GM23338 (cell line): ENCODE results near the gene KRTAP10-12. TPM values are rescaled to one million over a fixed set of nuclear protein-coding genes. Genes with fewer than 3 reads are reported as not detected.

Experiments used
- ATAC-seq: fragments of 200-7000 bp; cut with Tn5 transposase; 3 replicates; pipeline ENCODE4 v1.9.1; 2020
- DNase-seq: peaks from one replicate; pipeline ENCODE4 v3.0.0-alpha.2; 2015; ENCODE audit warnings: low spot score
- H2AFZ ChIP-seq: fragments of 200-600 bp; sonication (generic); 2 replicates; pipeline ENCODE4 v1.8.0; 2016; ENCODE audit warnings: antibody characterized with exemption, mild to moderate bottlenecking, moderate library complexity
- H3F3A ChIP-seq: fragments of 200-600 bp; sonication (generic); replicated peaks from 2 replicates; pipeline ENCODE4 v1.8.0; 2017; ENCODE audit warnings: antibody characterized with exemption, mixed run types, low read depth
- H3K27ac ChIP-seq: fragments of 200-600 bp; sonication (generic); 2 replicates; pipeline ENCODE4 v1.6.1; 2016; ENCODE audit warnings: low read depth
- H3K27me3 ChIP-seq: fragments of 200-600 bp; sonication (generic); 2 replicates; pipeline ENCODE4 v1.8.0; 2016; ENCODE audit warnings: mild to moderate bottlenecking, mixed run types, moderate library complexity; ENCODE audit not compliant: insufficient read depth
- H3K36me3 ChIP-seq: fragments of 200-600 bp; sonication (generic); 2 replicates; pipeline ENCODE4 v1.8.0; 2016; ENCODE audit warnings: mild to moderate bottlenecking; ENCODE audit not compliant: insufficient read depth
- H3K4me1 ChIP-seq: fragments of 200-600 bp; sonication (generic); 2 replicates; pipeline ENCODE4 v1.8.0; 2016; ENCODE audit warnings: mild to moderate bottlenecking, moderate library complexity; ENCODE audit not compliant: insufficient read depth
- H3K4me2 ChIP-seq: fragments of 200-600 bp; sonication (generic); 2 replicates; pipeline ENCODE4 v1.7.1; 2017; ENCODE audit warnings: mixed run types
- H3K4me3 ChIP-seq: fragments of 200-600 bp; sonication (generic); 2 replicates; pipeline ENCODE4 v1.6.1; 2016; ENCODE audit warnings: mixed run types
- H3K79me2 ChIP-seq: fragments of 200-600 bp; sonication (generic); replicated peaks from 2 replicates; pipeline ENCODE4 v1.8.0; 2017; ENCODE audit warnings: mild to moderate bottlenecking; ENCODE audit not compliant: insufficient read depth
- H3K9me2 ChIP-seq: fragments of 200-600 bp; sonication (generic); 2 replicates; pipeline ENCODE4 v1.8.0; 2017; ENCODE audit not compliant: insufficient read depth
- H4K20me1 ChIP-seq: fragments of 200-600 bp; sonication (generic); replicated peaks from 2 replicates; pipeline ENCODE4 v1.8.0; 2017; ENCODE audit warnings: mild to moderate bottlenecking; ENCODE audit not compliant: insufficient read depth
- H3K27ac Mint-ChIP-seq: 2 replicates; pipeline ENCODE4 v1.8.0; 2020; ENCODE audit warnings: inconsistent platforms, mild to moderate bottlenecking, moderate library complexity, mixed read lengths
- H3K27me3 Mint-ChIP-seq: 3 replicates; pipeline ENCODE4 v1.8.0; 2022; ENCODE audit warnings: low read depth, mild to moderate bottlenecking, moderate library complexity, mixed read lengths, inconsistent platforms; ENCODE audit not compliant: insufficient read depth, poor library complexity
- H3K36me3 Mint-ChIP-seq: 3 replicates; pipeline ENCODE4 v1.8.0; 2021; ENCODE audit warnings: low read depth, mild to moderate bottlenecking, inconsistent platforms, moderate library complexity, mixed read lengths
- H3K4me1 Mint-ChIP-seq: 3 replicates; pipeline ENCODE4 v1.8.0; 2020; ENCODE audit warnings: mild to moderate bottlenecking, inconsistent platforms, mixed read lengths
- H3K4me3 Mint-ChIP-seq: 3 replicates; pipeline ENCODE4 v1.8.0; 2021; ENCODE audit warnings: moderate library complexity, mild to moderate bottlenecking, inconsistent platforms, mixed read lengths
- H3K9me3 Mint-ChIP-seq: 3 replicates; pipeline ENCODE4 v1.8.0; 2020; ENCODE audit warnings: moderate library complexity, mild to moderate bottlenecking, inconsistent platforms, mixed read lengths
- CREB1 ChIP-seq: fragments of 250-450 bp; sonication (Bioruptor Pico); IDR thresholded peaks from 2 replicates; pipeline ENCODE4 v1.5.0; 2020; ENCODE audit warnings: low read depth, mild to moderate bottlenecking, moderate library complexity
- EZH2 ChIP-seq: fragments of 200-600 bp; sonication (generic); IDR thresholded peaks from one replicate; pipeline ENCODE4 v1.8.0; 2017; ENCODE audit warnings: antibody characterized with exemption, mild to moderate bottlenecking, low read depth; ENCODE audit not compliant: unreplicated experiment
- EZH2phosphoT487 ChIP-seq: fragments of 200-600 bp; sonication (generic); IDR thresholded peaks from one replicate; pipeline ENCODE4 v1.8.1; 2018; ENCODE audit warnings: antibody characterized with exemption; ENCODE audit not compliant: unreplicated experiment
- JUNB ChIP-seq: IDR thresholded peaks from one replicate; pipeline ENCODE4 v1.6.1; 2016; ENCODE audit warnings: antibody characterized with exemption; ENCODE audit not compliant: unreplicated experiment
- NANOG ChIP-seq: IDR thresholded peaks from 2 replicates; pipeline ENCODE4 v1.6.1; 2016; ENCODE audit warnings: antibody characterized with exemption, borderline replicate concordance
- POLR2AphosphoS5 ChIP-seq: IDR thresholded peaks from 2 replicates; pipeline ENCODE4 v1.6.1; 2016; ENCODE audit warnings: antibody characterized with exemption, low read depth
- STAT1 ChIP-seq: IDR thresholded peaks from one replicate; pipeline ENCODE4 v1.6.1; 2016; ENCODE audit warnings: antibody characterized with exemption; ENCODE audit not compliant: unreplicated experiment
- ZNF114 ChIP-seq: fragments of 250-450 bp; sonication (Bioruptor Pico); IDR thresholded peaks from 2 replicates; pipeline ENCODE4 v1.5.0; 2020; ENCODE audit warnings: mild to moderate bottlenecking, moderate library complexity
- ZNF331 ChIP-seq: fragments of 250-450 bp; sonication (Bioruptor Pico); IDR thresholded peaks from 2 replicates; pipeline ENCODE4 v1.5.0; 2020; ENCODE audit warnings: low read depth, mild to moderate bottlenecking, moderate library complexity
- polyA plus RNA-seq: library from polyadenylated mRNA; unstranded; fragments of >200 nt; fragmentation: Nextera tagmentation; extraction: Ambion mirVana; gene quantifications from 2 replicates; pipeline ENCODE4 v1.2.1, GENCODE V29; 2016
- total RNA-seq: library from RNA; depleted of rRNA; stranded (reverse); fragments of >200 nt; shearing (Covaris generic); gene quantifications from 2 replicates; pipeline ENCODE4 v1.2.3, GENCODE V29; 2014
- TF ChIP-seq, protein P1 (sequence below): IDR thresholded peaks from 2 replicates; pipeline ENCODE4 v1.6.1; 2016; ENCODE audit warnings: antibody characterized with exemption
- TF ChIP-seq, protein P2 (sequence below): fragments of 250-450 bp; sonication (Bioruptor Pico); IDR thresholded peaks from 2 replicates; pipeline ENCODE4 v1.5.0; 2020; ENCODE audit warnings: mild to moderate bottlenecking, moderate library complexity
- TF ChIP-seq, protein P3 (sequence below), 2 experiments: fragments of 200-600 bp in 1 of 2; sonication (generic) in 1 of 2; conservative IDR thresholded peaks; 2 replicates each; pipeline versions ENCODE4 v1.5.1 to v1.6.1; 2016 to 2017; ENCODE audit warnings: antibody characterized with exemption in 2 of 2, low read depth in 2 of 2, mild to moderate bottlenecking in 2 of 2, moderate library complexity in 1 of 2
- TF ChIP-seq, protein P4 (sequence below): IDR thresholded peaks from one replicate; pipeline ENCODE4 v1.6.1; 2018; ENCODE audit warnings: antibody characterized with exemption; ENCODE audit not compliant: unreplicated experiment

Gene KRTAP10-12
- total and polyA plus RNA-seq, 2 experiments from 2014 or later: not detected

DNA sequence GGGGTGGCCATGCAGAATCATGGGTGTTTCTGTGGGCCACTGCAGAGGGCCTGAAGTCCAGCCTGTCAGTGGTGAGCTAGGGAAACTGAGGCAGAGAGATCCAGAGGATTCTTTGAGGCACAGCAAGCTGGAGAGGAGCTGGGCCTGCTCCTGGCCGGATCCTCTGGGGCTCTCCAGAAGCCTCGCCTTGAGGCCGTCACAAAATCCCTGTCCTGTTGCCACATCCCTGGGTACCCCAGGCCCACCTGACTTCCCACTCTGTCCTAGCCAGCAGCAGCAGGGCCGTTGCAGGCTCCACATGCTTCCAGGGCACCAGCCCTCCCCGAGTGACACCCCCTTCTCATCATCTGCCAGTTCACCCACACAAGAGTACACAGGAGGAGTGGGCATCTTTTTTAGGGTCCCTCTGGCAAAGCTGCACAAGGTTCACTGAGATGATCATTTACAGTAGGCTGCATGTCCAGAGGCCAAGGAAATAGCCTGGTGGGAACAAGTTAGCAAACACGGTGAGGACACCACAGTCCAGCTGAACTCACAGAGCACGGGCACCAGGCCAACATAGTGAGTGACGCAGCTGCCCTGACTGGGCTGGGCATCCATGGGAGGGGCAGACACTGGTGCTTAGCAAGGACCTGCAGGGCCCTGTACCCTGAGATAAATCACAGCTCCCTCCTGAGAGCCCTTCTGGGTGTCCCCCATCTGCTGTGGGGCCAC is 39.5 kb downstream of the KRTAP10-12 start:
- Histone ChIP-seq H3K36me3 (peaks cover 4% of the 10 kb centered on the region; the same call in 1 of the 2 replicates), H3K79me2 (no peaks in the 10 kb centered on the region), H3K27me3 (no peaks in the 10 kb centered on the region), H2AFZ (no peak overlapping the region), H3K27ac (no peak overlapping the region), H3K4me3 (no peak overlapping the region), H3K4me1 (no peaks in the 10 kb centered on the region), H4K20me1 (no peaks in the 10 kb centered on the region), H3K9me2 (no peaks in the 10 kb centered on the region), H3K4me2 (no peak overlapping the region), H3F3A (no peaks in the 10 kb centered on the region)
- TF ChIP-seq ZNF331 (CRISPR knock-in tag): no peak
- TF ChIP-seq, protein P1, sequence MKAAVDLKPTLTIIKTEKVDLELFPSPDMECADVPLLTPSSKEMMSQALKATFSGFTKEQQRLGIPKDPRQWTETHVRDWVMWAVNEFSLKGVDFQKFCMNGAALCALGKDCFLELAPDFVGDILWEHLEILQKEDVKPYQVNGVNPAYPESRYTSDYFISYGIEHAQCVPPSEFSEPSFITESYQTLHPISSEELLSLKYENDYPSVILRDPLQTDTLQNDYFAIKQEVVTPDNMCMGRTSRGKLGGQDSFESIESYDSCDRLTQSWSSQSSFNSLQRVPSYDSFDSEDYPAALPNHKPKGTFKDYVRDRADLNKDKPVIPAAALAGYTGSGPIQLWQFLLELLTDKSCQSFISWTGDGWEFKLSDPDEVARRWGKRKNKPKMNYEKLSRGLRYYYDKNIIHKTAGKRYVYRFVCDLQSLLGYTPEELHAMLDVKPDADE: no peak
- TF ChIP-seq STAT1: no peak
- TF ChIP-seq EZH2: no peak
- TF ChIP-seq, protein P2, sequence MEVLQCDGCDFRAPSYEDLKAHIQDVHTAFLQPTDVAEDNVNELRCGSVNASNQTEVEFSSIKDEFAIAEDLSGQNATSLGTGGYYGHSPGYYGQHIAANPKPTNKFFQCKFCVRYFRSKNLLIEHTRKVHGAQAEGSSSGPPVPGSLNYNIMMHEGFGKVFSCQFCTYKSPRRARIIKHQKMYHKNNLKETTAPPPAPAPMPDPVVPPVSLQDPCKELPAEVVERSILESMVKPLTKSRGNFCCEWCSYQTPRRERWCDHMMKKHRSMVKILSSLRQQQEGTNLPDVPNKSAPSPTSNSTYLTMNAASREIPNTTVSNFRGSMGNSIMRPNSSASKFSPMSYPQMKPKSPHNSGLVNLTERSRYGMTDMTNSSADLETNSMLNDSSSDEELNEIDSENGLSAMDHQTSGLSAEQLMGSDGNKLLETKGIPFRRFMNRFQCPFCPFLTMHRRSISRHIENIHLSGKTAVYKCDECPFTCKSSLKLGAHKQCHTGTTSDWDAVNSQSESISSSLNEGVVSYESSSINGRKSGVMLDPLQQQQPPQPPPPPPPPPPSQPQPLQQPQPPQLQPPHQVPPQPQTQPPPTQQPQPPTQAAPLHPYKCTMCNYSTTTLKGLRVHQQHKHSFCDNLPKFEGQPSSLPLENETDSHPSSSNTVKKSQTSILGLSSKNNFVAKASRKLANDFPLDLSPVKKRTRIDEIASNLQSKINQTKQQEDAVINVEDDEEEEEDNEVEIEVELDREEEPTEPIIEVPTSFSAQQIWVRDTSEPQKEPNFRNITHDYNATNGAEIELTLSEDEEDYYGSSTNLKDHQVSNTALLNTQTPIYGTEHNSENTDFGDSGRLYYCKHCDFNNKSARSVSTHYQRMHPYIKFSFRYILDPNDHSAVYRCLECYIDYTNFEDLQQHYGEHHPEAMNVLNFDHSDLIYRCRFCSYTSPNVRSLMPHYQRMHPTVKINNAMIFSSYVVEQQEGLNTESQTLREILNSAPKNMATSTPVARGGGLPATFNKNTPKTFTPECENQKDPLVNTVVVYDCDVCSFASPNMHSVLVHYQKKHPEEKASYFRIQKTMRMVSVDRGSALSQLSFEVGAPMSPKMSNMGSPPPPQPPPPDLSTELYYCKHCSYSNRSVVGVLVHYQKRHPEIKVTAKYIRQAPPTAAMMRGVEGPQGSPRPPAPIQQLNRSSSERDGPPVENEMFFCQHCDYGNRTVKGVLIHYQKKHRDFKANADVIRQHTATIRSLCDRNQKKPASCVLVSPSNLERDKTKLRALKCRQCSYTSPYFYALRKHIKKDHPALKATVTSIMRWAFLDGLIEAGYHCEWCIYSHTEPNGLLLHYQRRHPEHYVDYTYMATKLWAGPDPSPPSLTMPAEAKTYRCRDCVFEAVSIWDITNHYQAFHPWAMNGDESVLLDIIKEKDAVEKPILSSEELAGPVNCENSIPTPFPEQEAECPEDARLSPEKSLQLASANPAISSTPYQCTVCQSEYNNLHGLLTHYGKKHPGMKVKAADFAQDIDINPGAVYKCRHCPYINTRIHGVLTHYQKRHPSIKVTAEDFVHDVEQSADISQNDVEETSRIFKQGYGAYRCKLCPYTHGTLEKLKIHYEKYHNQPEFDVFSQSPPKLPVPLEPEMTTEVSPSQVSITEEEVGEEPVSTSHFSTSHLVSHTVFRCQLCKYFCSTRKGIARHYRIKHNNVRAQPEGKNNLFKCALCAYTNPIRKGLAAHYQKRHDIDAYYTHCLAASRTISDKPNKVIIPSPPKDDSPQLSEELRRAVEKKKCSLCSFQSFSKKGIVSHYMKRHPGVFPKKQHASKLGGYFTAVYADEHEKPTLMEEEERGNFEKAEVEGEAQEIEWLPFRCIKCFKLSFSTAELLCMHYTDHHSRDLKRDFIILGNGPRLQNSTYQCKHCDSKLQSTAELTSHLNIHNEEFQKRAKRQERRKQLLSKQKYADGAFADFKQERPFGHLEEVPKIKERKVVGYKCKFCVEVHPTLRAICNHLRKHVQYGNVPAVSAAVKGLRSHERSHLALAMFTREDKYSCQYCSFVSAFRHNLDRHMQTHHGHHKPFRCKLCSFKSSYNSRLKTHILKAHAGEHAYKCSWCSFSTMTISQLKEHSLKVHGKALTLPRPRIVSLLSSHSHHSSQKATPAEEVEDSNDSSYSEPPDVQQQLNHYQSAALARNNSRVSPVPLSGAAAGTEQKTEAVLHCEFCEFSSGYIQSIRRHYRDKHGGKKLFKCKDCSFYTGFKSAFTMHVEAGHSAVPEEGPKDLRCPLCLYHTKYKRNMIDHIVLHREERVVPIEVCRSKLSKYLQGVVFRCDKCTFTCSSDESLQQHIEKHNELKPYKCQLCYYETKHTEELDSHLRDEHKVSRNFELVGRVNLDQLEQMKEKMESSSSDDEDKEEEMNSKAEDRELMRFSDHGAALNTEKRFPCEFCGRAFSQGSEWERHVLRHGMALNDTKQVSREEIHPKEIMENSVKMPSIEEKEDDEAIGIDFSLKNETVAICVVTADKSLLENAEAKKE: no peak
- TF ChIP-seq CREB1 (CRISPR knock-in tag): no peak
- TF ChIP-seq, protein P3, sequence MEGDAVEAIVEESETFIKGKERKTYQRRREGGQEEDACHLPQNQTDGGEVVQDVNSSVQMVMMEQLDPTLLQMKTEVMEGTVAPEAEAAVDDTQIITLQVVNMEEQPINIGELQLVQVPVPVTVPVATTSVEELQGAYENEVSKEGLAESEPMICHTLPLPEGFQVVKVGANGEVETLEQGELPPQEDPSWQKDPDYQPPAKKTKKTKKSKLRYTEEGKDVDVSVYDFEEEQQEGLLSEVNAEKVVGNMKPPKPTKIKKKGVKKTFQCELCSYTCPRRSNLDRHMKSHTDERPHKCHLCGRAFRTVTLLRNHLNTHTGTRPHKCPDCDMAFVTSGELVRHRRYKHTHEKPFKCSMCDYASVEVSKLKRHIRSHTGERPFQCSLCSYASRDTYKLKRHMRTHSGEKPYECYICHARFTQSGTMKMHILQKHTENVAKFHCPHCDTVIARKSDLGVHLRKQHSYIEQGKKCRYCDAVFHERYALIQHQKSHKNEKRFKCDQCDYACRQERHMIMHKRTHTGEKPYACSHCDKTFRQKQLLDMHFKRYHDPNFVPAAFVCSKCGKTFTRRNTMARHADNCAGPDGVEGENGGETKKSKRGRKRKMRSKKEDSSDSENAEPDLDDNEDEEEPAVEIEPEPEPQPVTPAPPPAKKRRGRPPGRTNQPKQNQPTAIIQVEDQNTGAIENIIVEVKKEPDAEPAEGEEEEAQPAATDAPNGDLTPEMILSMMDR (conservative IDR thresholded peaks at IDR 0.05; ENCODE audit: low read depth in 2 of 2): no peak
- TF ChIP-seq POLR2AphosphoS5: no peak
- TF ChIP-seq EZH2phosphoT487: no peak
- TF ChIP-seq, protein P4, sequence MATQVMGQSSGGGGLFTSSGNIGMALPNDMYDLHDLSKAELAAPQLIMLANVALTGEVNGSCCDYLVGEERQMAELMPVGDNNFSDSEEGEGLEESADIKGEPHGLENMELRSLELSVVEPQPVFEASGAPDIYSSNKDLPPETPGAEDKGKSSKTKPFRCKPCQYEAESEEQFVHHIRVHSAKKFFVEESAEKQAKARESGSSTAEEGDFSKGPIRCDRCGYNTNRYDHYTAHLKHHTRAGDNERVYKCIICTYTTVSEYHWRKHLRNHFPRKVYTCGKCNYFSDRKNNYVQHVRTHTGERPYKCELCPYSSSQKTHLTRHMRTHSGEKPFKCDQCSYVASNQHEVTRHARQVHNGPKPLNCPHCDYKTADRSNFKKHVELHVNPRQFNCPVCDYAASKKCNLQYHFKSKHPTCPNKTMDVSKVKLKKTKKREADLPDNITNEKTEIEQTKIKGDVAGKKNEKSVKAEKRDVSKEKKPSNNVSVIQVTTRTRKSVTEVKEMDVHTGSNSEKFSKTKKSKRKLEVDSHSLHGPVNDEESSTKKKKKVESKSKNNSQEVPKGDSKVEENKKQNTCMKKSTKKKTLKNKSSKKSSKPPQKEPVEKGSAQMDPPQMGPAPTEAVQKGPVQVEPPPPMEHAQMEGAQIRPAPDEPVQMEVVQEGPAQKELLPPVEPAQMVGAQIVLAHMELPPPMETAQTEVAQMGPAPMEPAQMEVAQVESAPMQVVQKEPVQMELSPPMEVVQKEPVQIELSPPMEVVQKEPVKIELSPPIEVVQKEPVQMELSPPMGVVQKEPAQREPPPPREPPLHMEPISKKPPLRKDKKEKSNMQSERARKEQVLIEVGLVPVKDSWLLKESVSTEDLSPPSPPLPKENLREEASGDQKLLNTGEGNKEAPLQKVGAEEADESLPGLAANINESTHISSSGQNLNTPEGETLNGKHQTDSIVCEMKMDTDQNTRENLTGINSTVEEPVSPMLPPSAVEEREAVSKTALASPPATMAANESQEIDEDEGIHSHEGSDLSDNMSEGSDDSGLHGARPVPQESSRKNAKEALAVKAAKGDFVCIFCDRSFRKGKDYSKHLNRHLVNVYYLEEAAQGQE: no peak
- TF ChIP-seq ZNF114 (CRISPR knock-in tag): no peak
- TF ChIP-seq JUNB: no peak
- TF ChIP-seq NANOG: no peak
- H3K27me3 Mint-ChIP-seq: peaks cover 19% of the 10 kb centered on the region
- H3K4me1 Mint-ChIP-seq: peaks cover 28% of the 10 kb centered on the region
- DNase-seq (no peak), ATAC-seq (no peak)
- no peak overlapping the region for H3K27ac Mint-ChIP-seq
- no peak overlapping the region for H3K4me3 Mint-ChIP-seq
- H3K9me3 Mint-ChIP-seq: peaks cover 37% of the 10 kb centered on the region; the same call in 2 of the 3 replicates
- peaks cover 15% of the 10 kb centered on the region for H3K36me3 Mint-ChIP-seq
